Medulla oblongata (tissue), 1 donor: Measurements from ENCODE around the gene DLG4.
"Not testable (repeated sequence)": the region's sequence is repeated elsewhere in the genome, so short reads cannot be mapped to it uniquely, and the experiment has no call there.

Experiments
- DNase-seq: peaks from one replicate; pipeline ENCODE4 v3.0.0-alpha.2; 2015; ENCODE audit errors: extremely low spot score

Gene DLG4

DNA sequence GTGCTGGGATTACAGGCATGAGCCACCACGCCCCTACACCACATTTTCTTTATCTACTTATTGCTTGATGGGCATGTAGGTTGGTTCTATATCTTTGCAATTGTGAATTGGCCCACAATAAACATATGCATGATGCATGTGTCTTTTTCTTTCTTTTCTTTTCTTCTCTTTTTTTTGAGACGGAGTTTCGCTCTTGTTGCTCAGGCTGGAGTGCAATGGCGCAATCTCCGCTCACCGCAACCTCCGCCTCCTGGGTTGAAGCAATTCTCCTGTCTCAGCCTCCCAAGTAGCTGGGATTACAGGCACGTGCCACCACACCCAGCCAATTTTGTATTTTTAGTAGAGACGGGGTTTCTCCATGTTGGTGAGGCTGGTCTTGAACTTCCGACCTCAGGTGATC lies 61.2 kb downstream of the DLG4 start:
- not testable (repeated sequence) for DNase-seq

DNA sequence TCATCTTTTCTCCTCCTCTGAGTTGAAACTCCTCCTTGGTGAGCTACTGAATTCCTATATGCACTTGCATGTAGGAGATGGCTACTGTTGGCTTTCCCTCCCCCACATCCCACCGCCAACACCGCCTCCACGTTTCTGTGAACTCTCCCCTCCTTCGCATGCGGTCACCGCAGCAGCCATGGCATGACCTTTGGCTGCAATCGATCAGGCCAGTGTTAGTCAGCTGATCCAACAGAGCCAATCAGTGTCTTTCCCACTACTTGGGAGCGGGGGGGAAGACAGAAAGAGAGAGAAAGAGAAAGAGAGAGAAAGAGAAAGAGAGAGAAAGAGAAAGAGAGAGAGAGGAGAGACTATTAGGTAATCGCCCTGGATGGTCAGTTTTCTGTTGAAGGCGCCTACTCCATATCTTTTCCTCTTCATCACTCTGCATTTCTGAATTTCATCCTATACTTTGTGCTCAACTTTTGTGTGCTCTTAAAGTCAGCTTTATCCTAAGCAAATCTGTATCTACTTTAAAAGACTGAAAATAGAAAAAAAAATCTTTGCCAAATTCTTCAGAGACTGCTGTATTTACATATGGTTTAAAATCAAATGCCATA lies 63.2 kb downstream of the DLG4 start:
- no peak for DNase-seq

DNA sequence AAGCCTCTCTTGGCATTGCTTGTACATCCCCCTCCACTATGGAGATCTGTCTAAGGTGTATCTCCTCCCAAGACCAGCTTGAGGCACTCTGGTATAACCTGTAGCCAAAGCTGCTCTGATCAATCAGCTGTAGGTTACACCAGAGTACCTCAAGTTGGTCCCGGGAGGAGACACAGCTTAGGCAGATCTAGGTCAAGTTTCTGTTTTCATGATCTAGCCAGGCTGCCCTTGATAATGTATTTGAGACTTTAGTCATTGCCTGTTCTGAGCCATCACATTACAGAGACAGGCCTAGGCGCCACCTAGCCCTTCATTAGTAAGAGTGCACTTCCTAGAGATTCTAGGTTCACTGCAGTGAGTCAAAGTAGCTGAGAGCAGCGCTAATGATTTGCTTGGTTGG lies 71.9 kb downstream of the DLG4 start:
- no peak for DNase-seq

DNA sequence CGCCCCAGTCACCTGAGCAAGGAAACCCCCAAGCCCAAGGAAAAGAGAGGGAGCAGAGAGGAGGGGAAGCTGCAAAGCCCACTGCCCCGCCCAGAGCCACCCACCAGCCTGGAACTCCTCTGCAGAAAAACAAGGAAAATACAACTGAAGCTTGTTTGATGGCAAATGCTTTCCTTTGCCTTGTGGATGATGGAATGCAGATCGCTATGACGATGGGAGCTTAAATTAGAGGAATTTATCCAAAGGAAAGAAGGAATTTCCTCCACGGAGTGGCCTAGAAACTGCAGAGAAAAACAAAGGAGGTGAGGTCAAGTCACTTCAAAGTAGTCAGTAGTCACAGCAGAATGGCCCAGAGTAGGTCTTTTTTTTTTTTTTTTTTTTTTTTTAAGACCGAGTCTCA lies 73.5 kb downstream of the DLG4 start:
- DNase-seq = no peak

DNA sequence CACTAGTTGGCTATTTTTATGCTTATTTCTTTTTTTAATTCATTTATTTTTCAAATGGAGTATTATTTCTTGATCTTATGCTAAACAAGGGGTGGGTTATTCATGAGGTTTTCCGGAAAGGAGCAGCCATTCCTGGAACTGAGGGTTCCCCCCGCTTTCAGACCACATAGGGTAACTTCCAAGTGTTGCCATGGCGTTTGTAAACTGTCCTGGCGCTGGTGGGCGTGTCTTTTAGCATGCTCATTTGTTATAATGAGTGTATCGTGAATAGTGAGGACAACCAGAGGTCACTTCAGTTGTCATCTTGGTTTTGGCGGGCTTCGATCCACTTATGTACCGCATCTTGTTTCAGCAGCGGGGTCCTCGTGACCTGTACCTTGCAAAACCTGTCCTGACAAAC lies 75.4 kb downstream of the DLG4 start:
- DNase-seq = no peak

DNA sequence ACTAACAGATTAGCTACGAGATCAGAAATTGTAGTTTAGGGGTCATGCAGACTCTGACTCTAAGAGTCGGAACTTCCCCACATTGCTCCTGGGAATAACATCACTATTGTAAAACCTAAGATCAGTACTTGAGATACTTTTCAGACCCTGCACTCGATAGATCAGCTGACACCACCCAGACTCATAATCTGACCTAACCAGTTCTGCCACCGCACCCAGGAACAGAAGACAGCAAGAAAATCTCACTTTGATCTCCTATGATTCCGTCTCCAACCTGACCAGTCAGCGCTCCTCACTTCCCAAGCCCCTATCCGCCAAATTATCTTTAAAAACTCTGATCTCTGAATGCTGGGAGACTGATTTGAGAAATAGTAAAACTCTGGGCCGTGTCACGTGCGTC lies 77.8 kb downstream of the DLG4 start:
- no peak for DNase-seq

DNA sequence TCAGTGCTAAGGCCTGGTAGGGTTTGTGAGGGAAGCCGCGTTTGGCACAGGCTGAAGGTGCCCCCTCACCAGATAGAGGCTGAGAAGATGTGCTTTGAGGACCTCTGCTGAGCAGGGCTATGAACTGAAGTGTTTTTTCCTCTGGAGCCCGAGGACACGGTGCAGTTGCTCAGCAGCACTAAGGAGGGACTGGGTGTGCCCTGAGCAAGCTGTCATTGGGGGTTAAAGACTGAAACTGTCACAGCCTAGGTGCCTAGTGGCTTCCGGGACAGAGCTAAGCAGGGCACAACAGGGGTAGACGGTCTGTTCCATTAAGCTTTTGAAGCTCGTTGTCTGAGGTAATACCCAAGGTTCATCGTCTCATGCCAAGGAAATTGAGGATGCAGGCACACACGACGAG lies 80.2 kb downstream of the DLG4 start:
- no peak for DNase-seq

DNA sequence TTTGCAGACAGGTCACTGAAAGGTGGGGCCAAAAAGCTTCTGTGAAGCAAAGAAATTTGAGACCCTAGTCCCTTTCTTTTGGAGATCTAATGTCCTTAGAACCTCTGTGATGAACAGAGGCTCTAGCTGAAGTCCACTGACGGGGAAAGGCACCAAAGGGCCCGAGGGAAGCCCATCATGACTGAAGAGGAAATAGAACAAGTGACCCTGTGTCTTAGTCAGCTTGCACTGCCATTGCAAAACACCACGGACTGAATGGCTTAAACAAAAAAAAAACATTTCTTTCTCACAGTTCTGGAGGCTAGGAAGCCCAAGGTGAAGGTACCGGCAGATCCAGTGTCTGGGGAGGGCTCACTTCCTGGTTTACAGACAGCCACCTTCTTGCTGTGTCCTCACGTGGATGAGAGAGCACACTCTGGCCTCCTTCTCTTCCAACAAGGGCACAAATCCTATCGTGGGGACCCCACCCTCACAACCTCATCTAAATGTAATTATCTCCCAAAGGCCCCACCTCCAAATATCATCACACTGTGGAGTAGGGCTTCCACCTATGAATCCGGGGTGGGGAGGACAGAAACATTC lies 80.7 kb downstream of the DLG4 start:
- DNase-seq = no peak

DNA sequence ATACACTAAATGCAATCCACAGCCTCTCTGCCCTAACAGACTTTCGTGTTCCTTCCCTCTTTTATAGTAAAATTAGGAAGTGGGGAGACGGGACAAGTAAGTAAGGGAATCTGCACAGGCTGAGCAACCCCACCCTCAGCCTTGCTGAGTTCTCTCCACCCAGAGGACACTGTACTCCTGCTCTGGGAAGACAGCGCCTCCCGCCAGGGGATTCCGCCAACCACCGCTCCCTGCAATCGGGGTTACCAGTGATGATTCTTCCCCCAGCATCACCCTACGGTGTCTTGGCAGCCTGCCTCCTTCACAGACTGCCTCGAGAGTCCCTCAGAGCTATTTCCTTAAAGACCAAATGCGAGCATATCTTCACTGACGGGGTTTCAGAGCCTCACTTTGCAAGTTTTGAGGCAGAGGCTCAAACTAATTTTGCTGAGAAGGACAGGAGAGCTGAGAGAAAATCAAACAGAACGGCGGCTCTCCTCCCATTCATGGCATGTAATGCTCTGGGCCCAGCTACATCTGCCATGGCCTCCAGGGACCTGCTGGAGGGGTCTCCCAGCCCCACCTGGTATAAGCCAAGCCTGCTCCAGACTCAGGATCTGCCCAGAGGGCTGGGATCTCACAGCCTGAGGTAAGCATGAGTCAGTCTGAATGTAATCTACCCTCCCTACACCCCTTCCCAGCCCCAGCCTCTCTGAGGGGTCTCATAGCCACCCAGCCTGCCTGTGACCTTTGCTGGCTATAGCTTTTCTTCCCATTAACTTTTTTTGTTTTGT lies 82.3 kb downstream of the DLG4 start:
- no peak for DNase-seq
